GM18511 (cell line): ENCODE measurements around the gene SHF.
A peak's percentile ranks its signal among the peaks of the same experiment; 100 is the strongest.

ENCODE experiments used
- ATAC-seq: cut with Tn5 transposase; IDR thresholded peaks from one replicate; pipeline ENCODE4 v1.9.1; 2021; ENCODE audit warnings: mild to moderate bottlenecking, moderate library complexity; ENCODE audit not compliant: unreplicated experiment

Gene SHF

GRCh38 chr15:45169608-45170480 lies 17.9 kb downstream of the SHF start:
- no peak for ATAC-seq

- no peak for ATAC-seq
These were observed 18.8 kb downstream of the SHF start for GRCh38 chr15:45168751-45169551.

- ATAC-seq = no peak
These were observed 19.5 kb downstream of the SHF start for GRCh38 chr15:45168286-45168685.

GRCh38 chr15:45167631-45168205 lies 20.0 kb downstream of the SHF start:
- no peak for ATAC-seq

- ATAC-seq = peak; percentile 94
These were observed 20.7 kb downstream of the SHF start for GRCh38 chr15:45166834-45167630.

GRCh38 chr15:45165536-45165935 lies 22.2 kb downstream of the SHF start:
- ATAC-seq = no peak

- no peak for ATAC-seq
These were observed 22.9 kb downstream of the SHF start for GRCh38 chr15:45164914-45165313.

GRCh38 chr15:45163508-45163856 lies 24.3 kb downstream of the SHF start:
- ATAC-seq = no peak

GRCh38 chr15:45162771-45163507 lies 24.8 kb downstream of the SHF start:
- peak; percentile 46 for ATAC-seq

- ATAC-seq = no peak
These were observed 26.1 kb downstream of the SHF start for GRCh38 chr15:45161666-45162065.

- no peak for ATAC-seq
These were observed 29.8 kb downstream of the SHF start for GRCh38 chr15:45157974-45158373.

GRCh38 chr15:45156744-45157455 lies 30.9 kb downstream of the SHF start:
- no peak for ATAC-seq

- ATAC-seq = no peak
These were observed 32.0 kb downstream of the SHF start for GRCh38 chr15:45155739-45156138.

GRCh38 chr15:45151998-45152828 lies 35.6 kb downstream of the SHF start:
- ATAC-seq = no peak

- no peak for ATAC-seq
These were observed 36.8 kb downstream of the SHF start for GRCh38 chr15:45150997-45151396.

GRCh38 chr15:45150481-45150880 lies 37.3 kb downstream of the SHF start:
- no peak for ATAC-seq

- ATAC-seq = no peak
These were observed 38.7 kb downstream of the SHF start for GRCh38 chr15:45149060-45149459.
